ENCODE results near the gene SYT1. TPM values are rescaled to one million over a fixed set of nuclear protein-coding genes. Genes with fewer than 3 reads are reported as not detected.

SYT1 gene
- total RNA-seq, 1 donor from 2014 or later: 35.5 TPM

GRCh38 chr12:79001404-79001803 lies 136.8 kb downstream of the SYT1 start:
- H3K36me3 Mint-ChIP-seq: peaks cover 4% of the 10 kb centered on the region
- H3K9me3 Mint-ChIP-seq: no peaks in the 10 kb centered on the region
- DNase-seq (ENCODE audit: extremely low spot score, unreplicated experiment): no peak
- H3K4me3 Mint-ChIP-seq: no peak overlapping the region
- H3K27ac Mint-ChIP-seq: no peak overlapping the region
- TF ChIP-seq CTCF (conservative IDR thresholded peaks at IDR 0.05): no peak
- peaks cover 5% of the 10 kb centered on the region for H3K4me1 Mint-ChIP-seq (ENCODE audit: unreplicated experiment)
- no peaks in the 10 kb centered on the region for H3K27me3 Mint-ChIP-seq

- peaks cover 5% of the 10 kb centered on the region for H3K4me1 Mint-ChIP-seq (ENCODE audit: unreplicated experiment)
- H3K4me3 Mint-ChIP-seq: no peak overlapping the region
- H3K27me3 Mint-ChIP-seq: no peaks in the 10 kb centered on the region
These were observed 141.7 kb downstream of the SYT1 start for GRCh38 chr12:79006306-79006705.

GRCh38 chr12:79008591-79008990 lies 144.0 kb downstream of the SYT1 start:
- H3K4me1 Mint-ChIP-seq (ENCODE audit: unreplicated experiment): no peaks in the 10 kb centered on the region
- no peak overlapping the region for H3K27ac Mint-ChIP-seq
- H3K4me3 Mint-ChIP-seq: no peak overlapping the region
- DNase-seq (ENCODE audit: extremely low spot score, unreplicated experiment): no peak
- no peaks in the 10 kb centered on the region for H3K27me3 Mint-ChIP-seq
- H3K9me3 Mint-ChIP-seq: no peaks in the 10 kb centered on the region
- no peak for TF ChIP-seq CTCF (conservative IDR thresholded peaks at IDR 0.05)
- peaks cover 16% of the 10 kb centered on the region for H3K36me3 Mint-ChIP-seq

More at GRCh38 chr12:79006306-79006705, 141.7 kb downstream of the SYT1 start:
- H3K36me3 Mint-ChIP-seq: peaks cover 16% of the 10 kb centered on the region
- TF ChIP-seq CTCF (conservative IDR thresholded peaks at IDR 0.05): peak; percentile 31
- DNase-seq (ENCODE audit: extremely low spot score, unreplicated experiment): no peak
- no peaks in the 10 kb centered on the region for H3K9me3 Mint-ChIP-seq
- no peak overlapping the region for H3K27ac Mint-ChIP-seq

GRCh38 chr12:79012636-79013035 lies 148.1 kb downstream of the SYT1 start:
- no peaks in the 10 kb centered on the region for H3K27me3 Mint-ChIP-seq
- H3K9me3 Mint-ChIP-seq: peaks cover 10% of the 10 kb centered on the region
- H3K4me3 Mint-ChIP-seq: no peak overlapping the region
- H3K27ac Mint-ChIP-seq: no peak overlapping the region
- no peak for DNase-seq (ENCODE audit: extremely low spot score, unreplicated experiment)
- H3K36me3 Mint-ChIP-seq: peaks cover 14% of the 10 kb centered on the region
- no peak for TF ChIP-seq CTCF (conservative IDR thresholded peaks at IDR 0.05)
- peaks cover 4% of the 10 kb centered on the region for H3K4me1 Mint-ChIP-seq (ENCODE audit: unreplicated experiment)

GRCh38 chr12:79016181-79016580 lies 151.6 kb downstream of the SYT1 start:
- Mint-ChIP-seq H3K27ac (no peak overlapping the region), H3K27me3 (no peaks in the 10 kb centered on the region), H3K4me1 (ENCODE audit: unreplicated experiment) (peaks cover 10% of the 10 kb centered on the region), H3K36me3 (peaks cover 8% of the 10 kb centered on the region), H3K4me3 (no peak overlapping the region), H3K9me3 (peaks cover 13% of the 10 kb centered on the region)
- TF ChIP-seq CTCF (conservative IDR thresholded peaks at IDR 0.05): no peak
- DNase-seq (ENCODE audit: extremely low spot score, unreplicated experiment): no peak

- TF ChIP-seq CTCF (conservative IDR thresholded peaks at IDR 0.05): no peak
- no peak overlapping the region for H3K4me3 Mint-ChIP-seq
- peaks cover 10% of the 10 kb centered on the region for H3K4me1 Mint-ChIP-seq (ENCODE audit: unreplicated experiment)
- H3K27ac Mint-ChIP-seq: no peak overlapping the region
- DNase-seq (ENCODE audit: extremely low spot score, unreplicated experiment): no peak
- H3K36me3 Mint-ChIP-seq: peaks cover 8% of the 10 kb centered on the region
- H3K27me3 Mint-ChIP-seq: no peaks in the 10 kb centered on the region
- peaks cover 13% of the 10 kb centered on the region for H3K9me3 Mint-ChIP-seq
These were observed 155.1 kb downstream of the SYT1 start for GRCh38 chr12:79019672-79020071.

All from type B pancreatic cell (in vitro differentiated cells).